ENCODE data around the gene OSTC.
A peak's percentile ranks its signal among the peaks of the same experiment; 100 is the strongest.

Gene OSTC

DNA sequence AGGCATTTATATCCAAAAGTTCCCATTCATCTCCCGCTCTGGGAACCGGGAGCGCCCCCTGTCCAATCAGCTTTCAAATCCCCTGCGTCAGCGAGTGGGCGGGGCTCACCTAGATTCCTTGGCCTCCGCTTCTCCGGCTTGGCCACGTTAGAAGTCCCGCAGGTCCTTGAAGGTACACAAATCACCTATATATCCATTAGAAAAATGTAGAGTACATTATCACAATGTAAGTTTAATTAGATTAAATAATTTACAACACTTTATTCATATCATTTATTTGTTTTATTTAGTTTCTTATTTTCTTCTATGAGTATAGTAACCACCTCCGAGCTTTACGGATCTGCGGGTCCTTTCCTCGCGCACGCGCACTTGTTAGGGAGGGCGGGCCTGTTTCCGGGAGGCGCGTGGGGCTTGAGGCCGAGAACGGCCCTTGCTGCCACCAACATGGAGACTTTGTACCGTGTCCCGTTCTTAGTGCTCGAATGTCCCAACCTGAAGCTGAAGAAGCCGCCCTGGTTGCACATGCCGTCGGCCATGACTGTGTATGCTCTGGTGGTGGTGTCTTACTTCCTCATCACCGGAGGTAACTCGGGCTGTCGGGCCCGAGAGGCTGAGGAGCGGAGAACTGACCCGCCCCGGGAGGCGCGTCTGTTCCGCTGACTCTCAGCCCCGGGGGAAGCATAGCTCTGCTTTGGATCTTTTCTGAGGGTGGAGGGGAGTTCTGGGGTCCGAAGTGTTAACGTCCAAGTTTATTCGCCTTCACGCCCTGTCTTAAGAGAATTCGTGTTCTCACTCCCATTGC lies at the start of gene OSTC:
Gene OSTC, plus strand, starts transcription at position 388 of the 802 bp plus-strand sequence. Its CDS starts 57 bp downstream, at position 445.
- DNase-seq = peak; percentile 94 to 98

- DNase-seq = no peak
Measured at GRCh38 chr4:108601106-108601505, 49.3 kb upstream of the OSTC start.

GRCh38 chr4:108601532-108601931 lies 48.9 kb upstream of the OSTC start:
- DNase-seq = no peak

DNA sequence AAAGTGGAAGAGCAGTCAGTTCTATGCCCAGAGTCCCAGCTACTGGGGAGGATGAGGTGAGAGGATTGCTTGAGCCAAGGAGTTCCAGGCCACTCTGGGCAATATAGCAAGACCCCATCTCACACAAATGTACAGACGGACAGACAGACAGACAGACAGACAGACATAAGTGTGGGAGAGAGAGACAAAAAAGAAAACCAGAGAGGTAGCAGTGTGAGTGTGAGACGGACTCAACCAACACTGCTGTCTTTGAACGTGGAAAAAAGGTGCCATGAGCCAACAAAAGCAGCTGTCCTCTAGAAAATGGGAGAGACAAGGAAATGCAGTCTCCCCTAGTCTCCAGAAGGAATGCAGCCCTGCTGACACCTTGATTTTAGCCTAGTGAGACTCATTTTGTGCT lies 48.2 kb upstream of the OSTC start:
- DNase-seq = no peak

- no peak for DNase-seq
Measured at GRCh38 chr4:108607079-108607815, 43.2 kb upstream of the OSTC start.

DNA sequence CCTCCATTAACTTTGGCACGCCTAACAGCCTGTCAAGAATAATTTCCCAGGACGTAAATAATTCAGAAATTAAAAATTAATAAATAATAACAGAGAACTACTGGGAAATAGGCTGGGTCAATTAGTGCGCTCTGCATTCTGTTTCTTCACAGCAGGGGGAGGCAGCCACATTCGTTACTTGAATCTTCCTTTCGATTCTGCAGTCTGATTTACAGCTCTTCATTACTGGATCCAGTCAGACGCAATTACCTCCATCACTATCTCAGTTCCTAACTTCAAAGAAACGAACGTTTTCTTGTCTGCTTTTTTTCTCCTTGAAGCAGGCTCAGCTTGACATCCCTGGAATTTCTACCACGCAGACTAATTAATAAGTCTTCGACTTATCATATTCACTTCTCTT lies 39.0 kb upstream of the OSTC start:
- no peak for DNase-seq

GRCh38 chr4:108612365-108612764 lies 38.0 kb upstream of the OSTC start:
- no peak for DNase-seq

- DNase-seq = no peak
Measured at GRCh38 chr4:108619372-108620100, 30.9 kb upstream of the OSTC start.

DNA sequence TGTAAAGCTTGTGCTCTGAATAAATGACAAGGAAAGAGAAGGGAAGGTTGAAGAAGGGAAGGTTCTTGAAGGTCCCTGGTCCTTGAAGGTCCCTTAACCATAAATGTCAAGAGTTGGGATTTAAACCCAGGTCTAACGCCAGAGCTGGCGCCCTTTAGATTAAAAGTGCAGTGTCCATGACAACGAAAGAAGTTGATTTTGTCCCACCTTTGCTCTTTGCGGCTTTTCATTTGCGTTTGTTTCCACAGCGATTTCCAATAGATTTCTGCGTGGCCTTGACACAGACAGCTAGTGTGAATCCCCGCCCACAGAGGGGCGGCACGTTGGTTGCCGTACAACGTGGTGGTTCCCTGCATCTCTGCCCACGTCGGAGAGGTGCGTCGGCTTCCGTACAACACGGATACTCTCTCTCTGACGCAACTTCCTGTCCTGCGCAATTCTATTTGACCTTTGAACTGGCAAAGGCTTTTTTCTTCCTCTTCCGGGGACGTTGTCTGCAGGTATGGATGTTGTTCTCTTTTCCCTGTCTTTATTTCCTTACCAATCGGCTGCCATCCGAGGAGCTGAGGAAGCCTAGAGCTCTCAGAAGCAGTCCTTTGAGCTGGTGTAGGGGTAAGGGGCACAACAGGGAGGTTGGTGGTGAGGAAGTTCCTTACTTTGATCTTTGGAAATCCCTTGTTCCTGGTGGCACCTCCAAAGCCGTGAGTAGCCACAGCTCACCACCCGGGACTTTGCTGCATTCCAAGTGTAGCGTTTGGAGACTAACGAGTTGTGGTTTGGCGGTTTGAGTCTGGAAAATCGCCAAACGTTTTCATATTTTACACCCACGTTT lies 30.1 kb upstream of the OSTC start, which contains the start of gene RPL34:
Gene RPL34, plus strand, starts transcription at position 476 of the 832 bp plus-strand sequence. CDS start 1,384 bp downstream, outside the sequence.
- DNase-seq = peak; percentile 99 to 100

GRCh38 chr4:108620933-108621905 lies 29.2 kb upstream of the OSTC start:
- DNase-seq = peak in 1 of 2 donors; percentile 17

DNA sequence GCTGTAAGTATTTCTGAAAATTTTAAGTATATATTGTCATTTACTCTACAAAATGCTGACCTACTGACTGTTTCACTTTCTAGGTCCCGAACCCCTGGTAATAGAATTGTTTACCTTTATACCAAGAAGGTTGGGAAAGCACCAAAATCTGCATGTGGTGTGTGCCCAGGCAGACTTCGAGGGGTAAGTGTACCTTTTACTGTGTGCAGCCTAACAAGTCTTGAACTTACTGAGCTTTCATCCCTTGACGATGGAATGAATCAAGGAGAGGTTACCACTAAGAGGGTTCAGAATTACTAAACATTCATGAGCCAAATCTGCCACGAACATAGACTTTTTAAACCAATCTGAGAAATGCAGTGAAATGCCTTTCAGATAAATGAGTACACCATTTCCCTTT lies 28.4 kb upstream of the OSTC start:
- no peak for DNase-seq

DNA sequence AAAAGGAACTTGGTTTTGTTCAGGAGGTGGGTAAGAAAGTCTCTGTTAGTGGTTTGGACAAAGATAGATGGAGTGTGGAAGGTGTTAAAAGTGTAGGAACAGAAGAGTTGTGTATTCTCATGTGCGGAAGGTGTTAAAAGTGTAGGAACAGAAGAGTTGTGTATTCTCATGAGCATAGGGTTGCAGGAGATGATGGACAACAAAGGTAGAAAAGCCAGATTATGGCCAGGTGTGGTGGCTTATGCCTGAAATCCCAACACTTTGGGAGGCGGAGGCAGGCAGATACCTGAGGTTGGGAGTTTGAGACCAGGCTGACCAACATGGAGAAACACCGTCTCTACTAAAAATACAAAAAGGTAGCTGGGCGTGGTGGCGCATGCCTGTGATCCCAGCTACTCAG lies 27.6 kb upstream of the OSTC start:
- no peak for DNase-seq

GRCh38 chr4:108624263-108625056 lies 25.9 kb upstream of the OSTC start:
- DNase-seq = peak; percentile 4 to 9

- DNase-seq = no peak
Measured at GRCh38 chr4:108626056-108626455, 24.3 kb upstream of the OSTC start.

DNA sequence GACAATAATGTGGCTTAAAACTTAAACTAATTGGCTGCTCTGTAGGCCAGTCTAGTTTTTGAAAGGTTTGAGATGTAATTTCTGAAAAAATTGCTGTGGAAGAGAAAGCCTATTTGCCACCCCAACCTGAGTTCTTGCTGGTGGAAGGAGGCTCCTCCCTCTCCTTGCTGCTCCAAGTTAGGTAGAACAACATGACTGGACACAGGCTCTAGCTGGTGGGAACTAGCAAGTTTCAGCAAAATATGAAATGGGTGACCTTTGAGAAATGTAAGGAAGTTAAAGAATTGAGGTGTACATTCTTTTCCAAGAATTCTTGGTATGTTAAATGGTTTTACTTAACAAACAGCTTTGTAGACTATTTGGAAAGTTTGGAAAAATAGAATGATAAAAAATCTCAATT lies 22.0 kb upstream of the OSTC start:
- no peak for DNase-seq

DNA sequence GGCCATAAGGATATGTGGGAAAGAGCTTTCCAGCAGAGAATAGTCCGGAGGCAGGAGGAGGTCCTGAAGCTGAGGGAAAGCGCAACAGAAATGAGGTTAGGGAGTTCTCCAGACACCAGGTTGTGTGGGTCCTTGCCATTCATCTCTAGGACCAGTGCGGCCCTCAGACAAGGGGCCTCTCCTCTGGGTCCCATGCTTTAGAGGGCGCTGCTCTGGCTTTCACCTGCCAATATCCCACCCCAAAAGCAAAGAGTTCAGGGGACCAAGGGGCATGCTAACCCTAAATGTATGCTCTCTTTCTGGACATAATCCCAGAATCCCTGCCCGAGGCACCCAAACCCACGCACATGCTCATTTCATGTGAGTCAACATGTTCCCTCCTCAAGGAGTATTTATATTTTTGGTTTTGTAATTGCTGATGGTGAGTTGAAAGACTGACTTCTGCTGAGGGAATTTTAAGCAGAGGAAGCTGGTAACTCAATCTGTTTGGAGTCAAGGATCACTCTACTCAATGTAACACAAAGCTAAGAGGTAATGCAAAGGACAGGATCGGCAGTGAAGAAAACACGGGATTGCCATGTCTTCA lies 15.2 kb upstream of the OSTC start:
- no peak for DNase-seq

DNA sequence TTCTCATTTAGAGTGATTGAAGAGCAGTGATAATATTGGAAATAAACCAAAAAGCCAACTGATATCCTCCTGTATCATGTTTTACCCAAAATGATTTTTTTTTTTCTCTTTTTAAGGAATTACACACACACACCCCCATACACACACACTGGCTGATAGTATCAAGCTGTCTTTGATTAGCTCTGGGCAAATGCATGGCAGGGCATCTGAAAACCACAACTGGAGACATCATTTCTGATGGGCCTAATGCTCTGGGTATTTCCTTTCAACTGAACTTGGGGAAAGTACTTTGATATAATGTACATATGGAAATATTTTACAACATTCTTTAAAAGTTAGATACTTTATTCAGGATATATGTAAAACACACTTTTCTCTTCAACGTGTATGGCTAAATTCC lies 14.2 kb upstream of the OSTC start:
- no peak for DNase-seq

DNA sequence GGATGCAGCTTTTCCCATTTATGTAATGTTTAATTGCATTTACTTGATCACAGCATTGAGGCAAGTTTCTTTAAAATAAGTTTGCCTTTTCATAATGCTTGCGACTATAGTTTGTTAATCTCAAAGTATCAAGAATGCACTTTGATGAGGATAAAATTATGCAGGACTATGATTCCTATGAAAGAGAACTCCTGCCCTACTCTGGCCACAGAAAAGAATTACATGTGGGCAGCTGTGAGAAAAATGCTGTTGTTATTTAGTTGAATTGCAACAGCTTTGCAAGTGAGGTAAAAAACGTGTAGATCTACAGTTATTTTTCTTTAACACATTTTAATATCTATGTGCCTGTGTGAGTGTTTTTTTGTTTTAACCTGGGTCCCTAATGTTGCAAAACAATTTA lies 12.5 kb upstream of the OSTC start:
- no peak for DNase-seq

DNA sequence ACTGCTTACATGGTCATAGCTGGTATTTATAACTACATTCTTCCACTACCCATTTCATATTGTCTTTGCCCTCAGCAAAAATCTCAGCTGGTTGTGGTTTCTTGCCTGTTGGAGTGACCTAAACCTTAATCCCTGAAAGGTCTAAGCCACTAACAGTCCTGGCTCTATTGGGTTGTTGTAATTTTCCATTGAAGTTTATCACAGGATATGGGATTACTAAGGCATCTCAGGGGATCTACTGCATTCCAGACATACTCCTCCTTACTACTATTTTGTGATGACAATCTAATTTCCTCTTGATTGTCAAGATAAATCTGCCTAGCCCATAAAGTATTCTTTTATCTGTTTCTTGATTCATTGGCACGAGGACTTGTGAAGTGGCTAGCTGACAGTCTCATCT lies 6.2 kb upstream of the OSTC start:
- no peak for DNase-seq

DNA sequence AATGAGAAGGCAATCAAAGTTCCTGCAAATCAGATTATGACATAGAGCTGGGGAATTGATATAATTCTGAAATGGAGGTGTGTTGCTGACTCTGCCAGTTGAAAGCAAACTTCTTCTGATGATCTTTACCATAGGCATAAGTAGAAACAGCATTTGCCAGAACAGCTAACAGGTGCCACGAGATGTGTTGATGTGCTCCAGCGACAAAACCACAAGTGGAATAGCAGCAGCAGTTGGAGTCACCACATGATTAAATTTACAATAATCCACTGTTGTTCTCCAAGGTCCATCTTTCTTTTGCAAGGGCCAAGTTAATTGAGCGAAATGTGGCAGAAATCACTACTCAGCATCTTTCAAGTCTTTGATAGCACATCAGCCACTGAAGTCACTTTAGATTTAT lies 3.7 kb upstream of the OSTC start:
- no peak for DNase-seq

Data from inflammatory macrophage treated with lipopolysaccharide for 1 hour (primary cell).